Erythroblast (primary cell): ENCODE measurements around the gene DCPS.

Source experiments
- GATA1 ChIP-seq: IDR thresholded peaks from 2 replicates; pipeline ENCODE4 v1.6.1; 2011; ENCODE audit warnings: low read depth, mild to moderate bottlenecking, control low read depth, low read length, moderate library complexity
- POLR2A ChIP-seq: IDR thresholded peaks from 2 replicates; pipeline ENCODE4 v1.6.1; 2011; ENCODE audit warnings: mild to moderate bottlenecking, low read length

GRCh38 chr11:126347751-126348668 is 44.1 kb downstream of the DCPS start:
- no peak for TF ChIP-seq POLR2A
- no peak for TF ChIP-seq GATA1
